Fibroblast of lung (primary cell): ENCODE measurements around the gene FGF3.

Experiments
- EZH2 ChIP-seq: IDR thresholded peaks from 2 replicates; pipeline ENCODE4 v1.5.1; 2012; ENCODE audit warnings: low read length, control low read depth, mild to moderate bottlenecking; ENCODE audit errors: missing control alignments
- TF ChIP-seq, protein P1 (sequence below), 2 donors: IDR thresholded peaks in 1 of 2; conservative IDR thresholded peaks in 1 of 2; 1 replicate in 1 of 2; 2 replicates in 1 of 2; pipeline ENCODE4 v1.5.1; 2011 to 2012; ENCODE audit warnings: low read length in 2 of 2, control low read depth in 1 of 2, inconsistent platforms in 1 of 2, low read depth in 1 of 2, mild to moderate bottlenecking in 1 of 2

DNA sequence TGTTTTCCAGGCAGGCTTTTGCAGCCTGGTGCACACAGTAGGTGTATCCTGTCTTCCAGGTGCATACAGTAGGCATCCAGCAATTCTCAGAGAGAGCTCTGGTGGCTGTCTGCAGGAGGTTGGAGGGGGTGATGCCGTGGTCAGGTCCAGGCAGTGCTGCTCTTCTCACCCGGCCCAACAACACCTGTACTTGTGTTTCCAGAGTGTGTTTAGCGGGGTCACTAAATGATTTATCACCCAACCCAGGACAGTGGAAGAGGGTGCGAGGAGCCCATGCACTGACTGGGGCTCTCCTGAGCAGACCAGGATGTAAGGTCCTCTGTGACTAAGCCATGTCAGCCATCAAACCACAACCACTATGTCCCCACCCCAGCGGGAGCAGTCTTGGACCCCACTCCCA, 18.6 kb upstream of the FGF3 start:
- TF ChIP-seq, protein P1, sequence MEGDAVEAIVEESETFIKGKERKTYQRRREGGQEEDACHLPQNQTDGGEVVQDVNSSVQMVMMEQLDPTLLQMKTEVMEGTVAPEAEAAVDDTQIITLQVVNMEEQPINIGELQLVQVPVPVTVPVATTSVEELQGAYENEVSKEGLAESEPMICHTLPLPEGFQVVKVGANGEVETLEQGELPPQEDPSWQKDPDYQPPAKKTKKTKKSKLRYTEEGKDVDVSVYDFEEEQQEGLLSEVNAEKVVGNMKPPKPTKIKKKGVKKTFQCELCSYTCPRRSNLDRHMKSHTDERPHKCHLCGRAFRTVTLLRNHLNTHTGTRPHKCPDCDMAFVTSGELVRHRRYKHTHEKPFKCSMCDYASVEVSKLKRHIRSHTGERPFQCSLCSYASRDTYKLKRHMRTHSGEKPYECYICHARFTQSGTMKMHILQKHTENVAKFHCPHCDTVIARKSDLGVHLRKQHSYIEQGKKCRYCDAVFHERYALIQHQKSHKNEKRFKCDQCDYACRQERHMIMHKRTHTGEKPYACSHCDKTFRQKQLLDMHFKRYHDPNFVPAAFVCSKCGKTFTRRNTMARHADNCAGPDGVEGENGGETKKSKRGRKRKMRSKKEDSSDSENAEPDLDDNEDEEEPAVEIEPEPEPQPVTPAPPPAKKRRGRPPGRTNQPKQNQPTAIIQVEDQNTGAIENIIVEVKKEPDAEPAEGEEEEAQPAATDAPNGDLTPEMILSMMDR (conservative IDR thresholded peaks at IDR 0.05 in 1 of 2, IDR thresholded peaks at IDR 0.05 in 1 of 2; ENCODE audit: low read depth in 1 of 2, low read length in 2 of 2), result no peak
- TF ChIP-seq EZH2, result no peak
